NCI-H2196 (cell line): Measurements from ENCODE around the gene SH3PXD2A.
"Not testable (repeated sequence)": the region's sequence is repeated elsewhere in the genome, so short reads cannot be mapped to it uniquely, and the experiment has no call there.

Source experiments
- DNase-seq: peaks from one replicate; lab custom pipeline; 2025; ENCODE audit not compliant: unreplicated experiment; lab: John Stamatoyannopoulos, UW

Gene SH3PXD2A

DNA sequence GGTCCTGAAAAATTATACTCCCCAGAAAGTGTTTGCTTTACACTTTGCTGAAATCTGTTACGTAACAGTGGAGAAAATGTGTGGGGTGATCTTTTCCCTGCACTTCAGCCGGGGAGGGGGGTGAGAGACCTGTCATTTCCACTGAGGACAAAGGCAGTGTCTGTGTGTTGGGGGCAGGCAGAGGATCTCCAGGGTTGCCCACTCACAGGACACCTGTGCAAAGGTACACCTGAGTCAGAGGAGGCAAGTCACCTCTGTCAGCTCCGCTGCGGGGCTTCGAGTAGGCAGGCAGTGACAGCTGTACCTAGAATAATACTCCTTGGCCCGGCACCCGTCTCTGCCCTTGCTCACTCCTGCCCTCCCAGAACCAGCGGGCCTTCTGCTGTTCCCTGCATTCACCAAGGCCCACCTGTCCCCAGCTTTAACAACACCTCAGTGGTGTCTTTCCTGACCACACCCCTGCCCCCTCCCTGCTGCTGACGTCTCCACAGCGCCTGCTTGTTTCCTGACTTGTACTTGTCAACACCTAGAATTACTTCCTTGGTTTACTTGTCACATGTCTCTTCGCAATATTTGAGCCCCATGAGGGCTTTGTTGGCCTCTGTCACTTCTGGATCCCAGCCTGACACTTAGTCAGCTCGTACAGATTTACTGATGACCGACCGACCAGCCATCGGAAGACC, 202.6 kb downstream of the SH3PXD2A start:
- DNase-seq = no peak

DNA sequence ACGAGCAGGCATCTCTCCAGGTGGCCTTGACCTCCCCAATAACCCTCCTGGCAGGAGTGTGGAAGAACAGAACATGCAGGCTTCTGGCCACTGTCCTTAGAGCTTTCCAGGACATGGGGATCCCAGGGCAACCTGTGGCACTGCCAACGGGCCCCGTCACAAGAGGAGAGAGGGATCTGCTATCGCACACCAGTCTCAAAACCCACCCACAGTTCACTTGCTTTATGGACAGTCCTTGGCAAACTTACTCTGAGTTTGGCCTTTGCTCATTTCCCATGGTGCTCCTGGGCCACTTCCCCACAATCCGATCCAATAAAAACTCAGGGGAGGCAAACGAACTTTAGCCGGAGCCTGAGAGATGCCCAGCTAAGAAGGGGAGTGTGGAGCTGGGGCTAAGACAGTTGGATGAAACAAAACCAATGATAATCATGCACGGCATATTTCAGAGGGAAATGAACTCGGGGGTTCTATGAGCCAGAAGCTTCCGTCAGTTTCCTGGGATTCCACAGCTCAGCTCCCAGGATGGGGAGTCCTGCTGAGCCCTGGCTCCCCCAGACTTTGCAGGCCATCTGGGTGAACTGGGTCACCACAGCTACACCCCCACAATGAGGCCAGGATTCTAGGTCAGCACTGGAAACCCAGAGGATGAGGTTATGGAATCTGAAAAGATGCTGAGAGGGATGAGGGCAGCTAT, 203.4 kb downstream of the SH3PXD2A start:
- no peak for DNase-seq

DNA sequence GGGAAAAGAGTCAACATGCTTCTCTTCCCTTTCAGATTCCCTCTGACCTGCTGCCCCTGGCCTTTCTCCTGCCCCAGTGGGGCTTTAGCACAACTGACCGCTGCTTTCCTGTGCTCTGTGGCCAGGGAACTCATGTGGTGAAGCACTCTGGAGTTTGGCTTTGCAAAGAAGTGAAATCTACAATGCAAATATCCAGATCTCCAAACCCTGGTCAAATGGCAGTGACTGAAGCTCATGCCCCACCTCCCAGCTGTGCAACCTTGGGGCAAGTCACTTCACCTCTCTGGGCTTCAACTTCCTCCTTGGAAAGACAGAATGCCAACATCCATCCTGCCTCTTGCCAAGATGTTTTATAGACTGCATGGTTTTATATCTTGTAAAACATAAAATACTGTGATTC, 204.0 kb downstream of the SH3PXD2A start:
- DNase-seq = no peak

DNA sequence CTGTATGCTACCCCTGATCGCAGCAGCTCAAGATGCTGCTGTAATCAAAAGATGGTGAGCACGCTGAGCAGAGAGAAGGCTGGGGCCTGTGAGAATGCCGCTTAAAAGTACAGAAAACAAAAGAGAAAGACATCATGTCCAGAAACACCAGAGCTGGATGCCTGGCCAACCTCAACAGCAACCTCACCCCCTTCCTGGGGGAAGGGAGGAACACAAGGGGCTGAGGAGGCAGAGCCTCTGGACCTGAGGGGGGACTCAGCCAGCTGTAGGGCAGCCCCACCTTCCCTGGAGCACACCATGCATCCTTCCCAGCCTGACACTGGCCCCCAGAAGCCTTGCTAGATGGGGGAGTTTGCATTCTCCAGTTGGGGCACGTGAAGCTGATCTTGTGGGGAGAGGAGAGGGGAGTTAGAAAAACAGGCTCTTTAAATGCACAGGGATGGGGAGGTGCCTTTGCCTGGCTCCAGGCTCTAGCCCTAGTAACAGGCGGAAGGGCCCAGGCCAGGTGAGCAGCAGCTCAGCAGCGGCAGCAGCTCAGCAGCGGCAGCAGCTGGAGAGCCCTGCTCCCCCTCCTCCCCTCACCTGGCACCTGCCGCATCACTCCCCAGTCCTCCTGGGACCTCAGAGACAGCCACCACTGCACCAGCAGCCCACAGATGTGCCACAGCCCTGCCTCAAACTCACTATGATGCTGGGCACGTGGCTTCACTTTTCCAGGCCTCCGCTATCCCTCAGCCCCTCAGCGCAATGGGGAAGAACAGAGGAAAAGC, 205.5 kb downstream of the SH3PXD2A start:
- peak; percentile 25 for DNase-seq

DNA sequence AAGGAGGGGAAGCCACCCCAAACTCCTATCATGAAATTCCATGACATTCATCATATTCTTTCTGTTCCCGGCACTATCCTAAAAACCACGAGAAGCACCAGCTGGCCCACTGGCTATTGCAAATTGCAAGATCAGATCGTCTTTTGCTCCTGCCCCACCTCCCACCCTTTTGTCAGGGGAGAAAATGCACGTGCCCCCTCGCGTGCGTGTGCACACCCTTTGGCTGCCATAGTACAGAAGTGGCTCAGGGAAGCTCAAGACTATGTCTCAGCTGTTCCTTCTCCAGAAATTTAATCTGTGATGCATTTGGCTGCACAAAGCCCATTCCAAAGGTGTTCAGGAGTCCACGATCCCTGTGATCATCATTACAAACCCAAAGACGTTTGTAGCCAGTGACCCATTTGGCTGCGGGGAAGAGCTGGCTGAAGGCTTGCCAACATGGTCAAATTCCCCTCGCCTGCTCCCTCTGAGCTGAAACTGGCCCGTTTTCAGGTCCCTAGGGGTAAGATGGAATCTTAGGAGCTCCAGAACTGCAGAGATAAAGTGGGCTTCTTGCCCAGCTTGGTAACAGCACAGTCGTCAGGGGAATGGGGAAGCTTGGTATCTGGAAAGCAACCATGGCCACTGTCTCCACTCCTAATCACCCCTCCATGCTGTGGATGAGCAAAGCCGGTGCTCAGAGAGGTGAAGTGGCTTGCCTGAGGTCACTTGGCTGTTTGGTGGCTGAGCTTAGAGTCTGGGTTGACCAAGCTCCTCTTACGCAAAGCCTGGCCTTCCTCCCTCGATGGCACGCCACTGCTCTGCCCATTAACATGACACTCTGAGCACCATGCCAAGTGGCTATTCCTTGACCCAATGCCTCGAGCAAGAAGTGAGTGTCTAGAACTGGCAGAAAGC, 206.5 kb downstream of the SH3PXD2A start:
- DNase-seq = peak; percentile 37

DNA sequence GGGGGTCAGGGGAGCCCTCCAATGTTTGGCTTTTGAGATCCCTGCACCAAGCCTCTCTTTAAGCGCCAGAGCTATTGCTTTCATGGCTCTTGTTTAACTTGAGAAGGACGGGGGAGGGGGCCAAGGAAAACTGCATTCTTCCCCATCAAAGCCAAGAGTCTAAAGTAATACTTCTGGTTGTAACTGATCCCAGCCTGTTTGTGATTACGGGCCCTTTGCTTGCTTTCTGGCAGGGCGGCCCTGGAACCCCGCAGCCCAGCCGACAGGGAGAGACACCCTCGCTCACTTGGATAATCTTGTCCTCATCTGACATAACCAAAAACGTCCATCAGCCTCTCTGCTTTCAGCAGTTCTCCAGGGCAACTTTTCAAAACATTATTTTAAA, 207.1 kb downstream of the SH3PXD2A start:
- no peak for DNase-seq

DNA sequence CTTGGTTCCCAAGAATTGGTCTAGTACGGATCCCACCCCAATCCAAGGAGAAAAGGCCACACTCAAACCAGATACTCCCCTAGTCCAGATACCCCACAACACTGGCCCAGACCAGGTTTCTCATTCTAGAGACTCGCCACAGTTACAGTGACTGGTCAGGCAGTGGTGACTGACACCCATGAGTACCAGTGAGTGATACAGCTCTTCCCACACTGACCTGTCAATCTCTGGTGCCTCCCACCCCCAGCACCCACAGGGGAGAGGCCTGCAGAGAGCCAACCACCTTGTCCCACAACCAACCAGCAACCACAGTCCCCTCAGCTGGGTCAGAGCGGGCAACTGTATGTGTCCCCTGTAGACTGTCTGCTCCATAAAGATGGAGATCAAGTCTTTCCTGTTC, 209.1 kb downstream of the SH3PXD2A start:
- no peak for DNase-seq

DNA sequence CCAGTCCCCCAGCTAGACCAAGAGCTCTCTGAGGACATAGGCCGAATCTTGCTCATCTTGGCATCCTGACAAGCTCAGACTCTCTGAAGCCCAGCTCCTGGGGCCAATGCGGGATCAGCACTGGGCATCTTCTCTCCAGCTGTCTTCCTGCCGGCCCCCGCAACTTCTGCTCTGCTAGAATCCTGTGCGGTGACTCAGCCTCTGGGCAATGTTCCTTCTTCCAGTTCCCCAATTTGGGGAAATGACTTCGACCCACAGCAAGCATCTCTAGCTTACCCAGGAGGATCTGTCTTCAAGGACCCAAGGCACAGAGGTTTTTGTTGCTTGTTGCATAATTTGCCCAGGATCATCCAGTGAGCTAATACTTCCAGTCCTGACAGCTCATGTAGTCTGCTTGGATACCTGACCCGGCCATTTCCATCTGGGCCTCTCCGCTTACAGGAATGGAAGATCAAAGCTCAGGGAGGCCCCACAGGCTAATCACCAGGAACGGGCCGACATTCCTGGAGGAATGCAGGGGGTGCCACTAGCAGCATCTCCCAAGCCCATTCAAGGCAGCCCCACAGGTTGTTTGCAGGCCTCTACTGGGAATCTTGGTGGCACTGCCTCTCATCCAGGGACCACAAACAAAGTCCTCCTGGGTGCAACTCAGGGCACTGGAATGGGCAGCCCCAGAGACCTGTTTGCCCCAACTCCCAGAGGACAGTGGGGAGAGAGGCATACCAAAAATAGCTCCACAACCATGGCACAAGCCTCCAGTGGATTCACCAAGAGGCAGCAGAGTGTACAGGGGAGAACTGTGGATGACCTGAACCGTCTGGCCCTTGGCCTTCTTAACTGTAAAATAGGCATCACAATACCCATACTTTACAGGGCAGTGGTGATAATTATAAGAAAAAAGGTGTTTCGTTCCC, 210.0 kb downstream of the SH3PXD2A start:
- no peak for DNase-seq

DNA sequence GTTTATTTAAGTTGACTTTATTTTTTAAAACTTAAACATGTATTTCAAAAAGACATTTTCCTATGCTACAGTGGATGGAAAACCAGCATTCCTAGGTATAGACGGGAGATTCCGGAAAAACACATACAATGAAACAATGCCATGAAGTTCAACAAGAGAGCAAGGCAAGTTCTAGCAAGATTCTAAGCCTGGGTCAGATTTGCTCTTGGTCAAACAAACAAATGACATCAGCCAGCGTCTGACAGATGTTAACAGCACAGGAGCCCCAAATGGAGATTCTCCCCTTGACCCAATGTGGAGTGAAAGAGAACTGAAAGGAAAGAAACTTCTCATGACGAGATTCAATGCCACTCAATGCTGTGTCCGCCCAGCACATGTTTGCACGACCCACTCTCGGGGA, 212.0 kb downstream of the SH3PXD2A start:
- DNase-seq = no peak

DNA sequence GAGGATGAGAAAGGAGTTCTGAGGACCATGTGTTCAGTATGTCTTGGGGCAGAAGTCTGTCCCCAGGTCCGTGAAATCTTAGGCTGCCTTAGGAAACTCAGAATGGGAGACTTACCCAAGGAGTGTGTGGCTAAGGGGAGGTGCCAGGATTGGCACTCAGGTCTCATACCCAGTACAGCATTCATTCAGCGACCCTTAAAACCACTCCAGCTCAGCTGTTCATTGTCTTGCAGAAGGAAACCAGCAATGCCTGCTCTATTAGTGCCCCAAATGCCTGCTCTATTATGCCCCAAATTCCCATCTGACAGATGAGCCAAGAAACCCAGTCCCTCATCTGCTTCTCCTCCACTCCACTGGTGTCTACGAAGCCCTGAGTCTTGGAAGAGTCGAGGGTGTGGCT, 214.1 kb downstream of the SH3PXD2A start:
- no peak for DNase-seq

DNA sequence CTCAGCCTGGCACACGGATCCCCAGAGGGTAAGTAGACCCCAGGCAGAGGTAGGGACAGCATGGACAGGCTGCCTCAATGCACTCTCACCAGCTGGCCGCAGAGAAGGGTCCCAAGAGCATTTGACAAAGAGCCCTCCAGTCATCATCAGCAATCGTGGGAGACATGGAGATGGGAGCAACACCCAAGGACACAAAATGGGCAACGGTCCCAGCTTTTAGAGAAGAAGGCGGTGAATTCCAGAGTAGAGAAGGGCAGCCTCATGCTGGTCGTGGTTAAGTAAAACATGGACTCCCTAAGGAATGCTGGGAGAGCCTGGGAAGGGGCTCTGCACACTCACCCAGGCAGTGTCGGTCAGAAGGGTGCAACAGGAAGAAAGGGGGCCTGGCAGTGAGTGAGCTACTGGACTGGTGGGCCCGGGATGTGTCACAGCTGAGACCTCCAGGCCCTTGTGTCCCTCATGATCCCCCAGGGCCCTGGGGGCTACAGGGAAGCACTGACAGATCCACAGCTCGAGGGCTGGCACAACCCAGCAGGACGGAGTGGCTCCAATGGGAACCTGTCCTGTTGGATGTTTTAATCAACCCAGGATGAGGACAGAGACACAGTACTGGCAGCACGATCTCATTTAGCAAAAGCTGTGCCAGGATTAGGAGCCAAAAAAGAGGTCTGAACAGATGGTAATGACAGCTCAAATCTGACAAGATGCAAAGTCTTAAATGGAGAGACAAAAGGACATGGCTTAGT, 214.8 kb downstream of the SH3PXD2A start:
- DNase-seq = no peak

DNA sequence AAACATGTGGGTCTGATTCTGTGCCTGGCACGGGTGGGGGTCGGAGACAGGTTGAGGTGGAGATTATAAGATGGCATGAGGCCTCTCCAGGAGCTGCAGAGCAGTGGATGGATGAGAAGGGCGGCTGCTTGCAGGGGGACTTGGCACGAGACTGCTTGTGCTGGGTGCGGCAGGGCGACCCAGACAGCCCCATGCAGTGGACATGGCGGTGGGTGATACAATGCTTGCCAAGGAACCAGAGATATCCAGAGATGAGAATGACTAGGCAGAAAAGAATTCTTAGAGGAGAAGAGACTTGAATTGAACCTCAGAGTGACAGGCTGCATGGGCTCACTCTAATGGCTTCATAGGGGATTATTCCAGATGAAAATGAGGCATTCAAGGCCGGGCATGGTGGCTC, 216.4 kb downstream of the SH3PXD2A start:
- DNase-seq = no peak

DNA sequence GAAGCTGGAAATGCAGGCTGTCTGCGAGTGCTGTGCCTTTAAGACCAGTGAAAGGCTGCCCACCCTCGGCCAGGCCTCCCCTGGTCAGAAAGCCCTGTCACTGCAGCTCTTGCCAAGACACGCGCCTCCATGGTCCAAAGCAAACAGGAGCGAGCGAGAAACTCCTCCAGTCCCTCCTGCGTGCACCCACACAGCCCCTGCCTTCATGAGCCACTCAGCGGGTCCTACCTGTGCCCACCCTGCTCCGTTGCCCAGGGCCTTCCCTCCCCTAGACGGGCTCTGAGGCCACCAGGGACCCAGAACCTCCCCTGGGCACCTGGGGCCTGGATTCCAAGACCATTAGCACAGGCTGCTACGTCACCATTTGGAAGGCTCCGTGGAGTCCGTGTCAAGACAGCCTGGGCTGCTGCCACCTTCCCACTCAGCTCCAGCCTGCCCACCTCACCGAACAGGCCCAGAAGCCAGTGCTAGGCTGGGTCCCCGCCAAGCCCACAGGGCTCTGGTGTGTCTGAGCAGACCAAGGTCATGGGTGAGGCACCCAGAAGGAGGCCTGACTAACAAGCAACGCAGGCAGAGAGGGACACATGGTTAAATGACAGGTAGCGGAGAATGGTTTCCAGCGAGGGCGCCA, 217.3 kb downstream of the SH3PXD2A start:
- no peak for DNase-seq

DNA sequence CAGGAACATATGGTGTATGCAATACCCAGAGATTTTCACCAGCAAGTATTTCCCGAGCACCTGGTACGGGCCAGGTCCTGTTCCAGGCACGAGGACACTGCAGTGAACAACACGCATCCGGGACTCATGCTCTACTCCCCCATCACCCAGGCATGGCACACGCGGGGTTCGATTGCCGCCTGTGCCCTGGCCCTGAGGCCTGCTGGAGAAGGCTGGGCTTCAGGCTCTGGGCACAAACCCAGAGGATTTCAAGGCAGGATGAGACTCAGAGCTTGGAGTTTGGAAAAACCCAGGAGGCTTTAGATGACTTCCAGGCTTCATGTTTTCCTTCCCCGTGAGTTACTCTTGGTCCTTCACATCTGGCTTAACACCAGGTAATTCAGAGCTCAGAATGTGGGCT, 218.4 kb downstream of the SH3PXD2A start:
- DNase-seq = no peak

DNA sequence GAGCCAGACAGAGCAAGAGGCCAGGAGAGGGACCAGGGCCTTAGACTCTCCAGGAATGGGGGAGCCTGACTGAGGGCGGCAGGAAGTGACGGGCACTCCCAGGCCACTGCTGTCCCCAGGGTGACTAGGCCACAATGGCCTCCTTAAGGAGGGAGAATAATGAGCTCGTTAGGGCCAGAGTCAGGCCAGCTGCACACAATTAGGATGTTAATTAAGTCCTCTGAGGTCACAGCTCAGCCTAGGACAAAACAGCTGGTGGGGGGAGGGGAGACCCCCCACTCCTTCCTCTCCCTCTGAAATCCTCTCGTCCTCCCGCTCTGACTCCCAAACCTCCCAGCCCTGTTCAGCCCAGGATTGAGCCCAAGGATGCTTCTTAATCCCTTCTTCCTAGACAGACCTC, 218.9 kb downstream of the SH3PXD2A start:
- no peak for DNase-seq

DNA sequence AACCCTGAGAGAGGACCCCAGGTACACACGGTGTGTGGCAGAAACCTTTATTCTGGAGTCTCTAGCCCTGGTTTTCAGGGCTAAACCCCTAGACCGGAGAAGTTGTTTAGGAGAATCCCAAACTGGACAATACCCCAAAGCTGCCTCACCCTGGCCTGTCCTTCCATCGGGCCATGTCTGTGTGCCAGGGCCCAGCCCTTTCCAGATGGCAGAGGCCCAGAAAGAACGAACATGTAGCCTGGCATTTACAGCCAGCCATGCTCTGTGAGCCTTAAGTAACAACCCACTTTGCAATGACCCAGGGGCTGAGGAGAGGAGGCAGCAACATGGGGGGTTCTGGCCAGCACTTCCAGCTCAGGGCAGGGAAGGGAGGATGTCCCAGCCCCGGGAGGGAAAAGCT, 219.8 kb downstream of the SH3PXD2A start:
- DNase-seq = no peak

DNA sequence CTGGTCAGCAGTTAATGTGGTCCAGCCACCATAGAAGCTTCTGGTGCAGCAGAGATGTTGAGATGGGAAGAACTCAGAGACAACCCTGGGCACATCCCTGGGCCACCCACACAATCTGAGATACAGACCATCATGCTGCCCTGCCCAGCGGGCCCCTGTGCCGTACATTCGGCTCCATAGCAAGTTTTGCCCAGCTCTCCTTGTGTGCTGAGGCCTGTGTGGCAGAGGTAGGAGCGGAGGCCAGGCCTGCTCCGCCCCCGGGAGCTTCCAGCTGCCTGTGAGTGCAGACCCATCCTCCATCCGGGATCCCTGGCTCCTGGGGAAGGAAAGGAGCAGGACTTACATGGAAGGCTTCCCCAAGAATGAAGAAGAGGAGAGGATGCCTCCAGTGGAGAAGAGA, 221.5 kb downstream of the SH3PXD2A start:
- DNase-seq = no peak

DNA sequence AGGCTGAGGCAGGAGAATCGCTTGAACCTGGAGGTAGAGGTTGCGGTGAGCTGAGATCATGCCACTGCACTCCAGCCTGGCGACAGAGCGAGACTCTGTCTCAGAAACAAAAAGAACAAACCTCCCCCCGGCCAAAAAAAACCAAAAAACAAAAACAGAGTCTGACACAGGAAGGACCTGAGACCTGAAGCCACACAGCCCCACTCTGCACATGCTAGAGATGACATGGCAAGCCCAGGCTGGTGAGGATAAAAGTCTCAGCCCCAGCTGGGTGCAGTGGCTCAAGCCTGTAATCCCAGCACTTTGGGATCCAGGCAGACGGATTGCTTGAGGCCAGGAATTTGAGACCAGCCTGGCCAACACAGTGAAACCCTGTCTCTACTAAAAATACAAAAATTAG, 222.5 kb downstream of the SH3PXD2A start:
- DNase-seq = not testable (repeated sequence)

DNA sequence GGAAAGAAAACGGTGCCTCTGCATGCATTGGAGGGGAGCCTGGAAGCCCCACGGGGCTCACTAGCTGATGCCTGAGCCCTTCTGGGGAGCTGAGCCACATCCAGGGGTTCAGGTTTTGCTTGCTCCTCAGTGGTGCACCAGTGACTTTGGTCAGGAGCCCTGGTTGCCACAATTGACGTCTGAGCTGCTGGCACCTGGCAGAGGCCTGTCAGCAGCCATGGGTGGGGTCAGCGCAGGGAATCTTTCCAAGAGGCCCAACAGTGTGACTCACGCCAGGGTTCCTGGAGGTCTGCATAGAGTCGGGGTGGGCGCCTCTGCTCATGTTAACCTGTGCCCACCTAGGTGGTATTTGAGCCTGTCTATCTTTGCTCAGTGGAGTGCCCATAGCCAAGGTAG, 223.1 kb downstream of the SH3PXD2A start:
- DNase-seq = no peak
